Stimulated activated naive CD8-positive, alpha-beta T cell treated with anti-CD3 and anti-CD28 coated beads, Interleukin-15, Interleukin-2, amounts not matched to agents 100 U/mL and 50 U/mL, for 24 hours (primary cell): ENCODE data around the gene PRCC.

Source experiments
- ATAC-seq: fragments of 150-1000 bp; cut with Tn5 transposase; one replicate; pipeline ENCODE4 v1.10.0; 2021
- DNase-seq: peaks from one replicate; pipeline ENCODE4 v3.0.0; 2021

Gene PRCC, protein sequence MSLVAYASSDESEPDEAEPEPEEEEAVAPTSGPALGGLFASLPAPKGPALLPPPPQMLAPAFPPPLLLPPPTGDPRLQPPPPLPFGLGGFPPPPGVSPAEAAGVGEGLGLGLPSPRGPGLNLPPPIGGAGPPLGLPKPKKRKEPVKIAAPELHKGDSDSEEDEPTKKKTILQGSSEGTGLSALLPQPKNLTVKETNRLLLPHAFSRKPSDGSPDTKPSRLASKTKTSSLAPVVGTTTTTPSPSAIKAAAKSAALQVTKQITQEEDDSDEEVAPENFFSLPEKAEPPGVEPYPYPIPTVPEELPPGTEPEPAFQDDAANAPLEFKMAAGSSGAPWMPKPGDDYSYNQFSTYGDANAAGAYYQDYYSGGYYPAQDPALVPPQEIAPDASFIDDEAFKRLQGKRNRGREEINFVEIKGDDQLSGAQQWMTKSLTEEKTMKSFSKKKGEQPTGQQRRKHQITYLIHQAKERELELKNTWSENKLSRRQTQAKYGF

GRCh38 chr1:156767101-156767878, at the start of gene PRCC:
Gene PRCC (plus strand): TSS chr1:156767535. CDS start chr1:156767772, 237 bp downstream.
- DNase-seq (peak; percentile 94), ATAC-seq (peak; percentile 98)

GRCh38 chr1:156721131-156721530, 46.2 kb upstream of the PRCC start:
- ATAC-seq (no peak), DNase-seq (no peak)

- ATAC-seq (no peak), DNase-seq (no peak)
Observed at GRCh38 chr1:156721535-156721934, 45.8 kb upstream of the PRCC start.

GRCh38 chr1:156725683-156726280, 41.6 kb upstream of the PRCC start:
- peak; percentile 87 for DNase-seq
- peak; percentile 30 for ATAC-seq

DNA sequence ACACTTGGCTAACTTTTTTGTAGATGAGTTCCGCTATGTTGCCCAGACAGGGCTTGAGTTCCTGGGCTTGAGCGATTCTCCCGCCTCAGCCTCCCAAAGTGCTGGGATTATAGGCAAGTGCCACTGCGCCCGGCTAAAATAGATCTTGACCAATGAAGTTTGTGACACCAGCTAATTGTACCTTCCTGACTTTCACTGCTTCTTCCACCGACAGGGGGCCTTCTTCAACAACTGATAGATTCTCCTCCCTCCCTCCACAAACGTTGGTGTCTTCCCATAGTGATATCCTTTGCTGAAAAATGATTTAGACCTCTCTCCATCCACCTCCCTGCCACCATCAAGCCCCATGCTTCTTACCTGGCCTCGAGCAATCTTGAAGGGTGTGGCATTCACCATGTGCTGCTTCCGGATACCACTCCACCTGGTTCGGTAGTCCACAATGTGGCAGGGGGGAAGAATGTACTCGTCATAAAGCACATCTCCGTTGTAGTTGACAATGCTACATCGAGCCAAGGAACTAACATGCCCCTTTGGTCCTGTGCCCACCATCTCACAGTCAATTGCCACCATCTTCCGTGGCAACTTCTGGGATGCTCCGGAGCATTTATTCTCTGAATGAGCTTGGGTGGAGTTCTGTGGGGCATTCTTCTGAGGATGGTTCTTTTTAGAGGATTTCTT, 40.6 kb upstream of the PRCC start:
- DNase-seq (peak; percentile 69), ATAC-seq (no peak)

- ATAC-seq (no peak), DNase-seq (no peak)
Observed at GRCh38 chr1:156727492-156727891, 39.8 kb upstream of the PRCC start.

DNA sequence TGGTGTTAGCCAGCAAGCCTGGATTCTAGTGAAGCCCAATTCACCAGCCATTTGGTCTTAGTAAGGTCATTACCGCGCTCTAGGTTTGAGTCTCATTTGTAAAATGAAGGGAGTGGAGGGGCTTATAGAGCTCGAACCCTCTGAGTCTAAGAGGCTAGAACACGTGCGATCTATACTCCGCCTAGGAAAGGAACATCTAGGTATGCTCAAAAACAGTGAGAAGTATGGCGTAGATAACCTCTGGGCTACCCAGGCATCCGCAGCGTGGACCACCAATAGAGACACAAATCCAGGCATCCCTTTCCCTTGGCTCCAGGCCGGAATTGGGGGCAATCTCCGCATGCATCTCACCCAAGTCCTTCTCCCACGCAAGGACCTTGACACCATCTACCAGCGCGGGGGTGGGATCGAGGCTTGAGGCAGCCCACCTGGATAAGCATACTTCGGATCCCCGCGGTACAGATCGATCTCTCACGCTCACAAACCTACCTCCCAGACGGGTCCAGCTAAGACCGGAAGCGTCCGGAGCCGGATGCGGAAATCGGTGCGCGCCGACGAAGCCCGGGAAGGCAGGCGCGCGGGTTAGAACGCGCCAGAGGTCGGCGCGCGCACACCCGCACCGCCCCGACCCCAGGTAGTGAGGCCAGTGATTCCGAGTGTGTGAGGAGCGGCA, 39.3 kb upstream of the PRCC start, which contains the start of gene METTL25B:
Gene METTL25B, plus strand, starts transcription at position 544 of the 673 bp plus-strand sequence. CDS start 636 bp downstream, outside the sequence.
- DNase-seq (peak; percentile 85), ATAC-seq (peak; percentile 70)

- DNase-seq (peak; percentile 95), ATAC-seq (peak; percentile 94)
Observed at GRCh38 chr1:156728599-156729462, 38.5 kb upstream of the PRCC start, which contains the start of gene ISG20L2. Gene ISG20L2 (minus strand): TSS chr1:156728766. CDS start chr1:156727652, 1,114 bp downstream.

GRCh38 chr1:156733989-156734584, 33.2 kb upstream of the PRCC start:
- ATAC-seq (no peak), DNase-seq (no peak)

GRCh38 chr1:156738407-156738806, 28.9 kb upstream of the PRCC start:
- ATAC-seq = no peak

DNA sequence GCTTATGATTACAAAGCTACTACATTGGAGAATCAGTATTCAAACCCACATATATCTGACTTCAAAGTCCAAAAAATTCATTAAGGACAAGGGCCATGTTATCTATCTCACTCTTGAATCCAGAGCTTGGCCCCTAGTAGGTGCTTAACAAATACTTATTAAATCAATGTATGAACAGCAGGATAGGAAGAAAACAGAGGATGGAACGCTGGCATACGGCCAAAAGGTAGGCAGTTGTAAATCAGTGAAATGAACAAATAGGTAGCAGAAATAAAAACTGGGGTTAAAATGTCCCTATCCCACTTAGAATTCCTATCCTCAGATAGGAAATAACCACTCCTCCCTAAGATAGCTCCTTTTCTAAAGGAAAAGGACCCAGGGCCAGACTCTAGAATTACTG, 28.4 kb upstream of the PRCC start:
- DNase-seq (no peak), ATAC-seq (no peak)

More at GRCh38 chr1:156738407-156738806, 28.9 kb upstream of the PRCC start:
- DNase-seq = no peak

DNA sequence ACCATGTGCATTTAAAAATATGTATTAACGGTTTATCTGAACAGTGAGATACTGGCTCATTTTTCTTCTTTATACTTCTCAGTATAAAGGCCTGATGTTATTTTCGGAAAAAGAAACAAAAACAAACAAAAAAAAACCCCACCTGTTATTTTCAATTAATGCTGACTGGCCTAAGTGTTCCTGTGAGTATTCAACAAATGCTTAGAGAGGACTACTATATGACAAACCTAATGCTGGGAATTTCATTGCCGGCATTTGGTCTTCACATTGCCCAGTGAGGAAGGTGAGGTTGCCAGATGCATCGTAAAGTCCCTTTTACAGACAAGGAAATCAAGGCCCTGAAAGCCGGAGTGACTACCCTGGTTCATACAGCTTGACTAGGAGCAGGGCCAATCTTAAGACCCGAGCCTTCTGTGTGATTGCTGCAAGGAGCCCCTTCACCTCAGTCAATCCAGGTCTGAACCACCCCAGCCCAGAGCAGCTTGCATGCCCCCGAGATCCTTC, 27.0 kb upstream of the PRCC start:
- peak; percentile 2 for ATAC-seq
- DNase-seq = no peak

DNA sequence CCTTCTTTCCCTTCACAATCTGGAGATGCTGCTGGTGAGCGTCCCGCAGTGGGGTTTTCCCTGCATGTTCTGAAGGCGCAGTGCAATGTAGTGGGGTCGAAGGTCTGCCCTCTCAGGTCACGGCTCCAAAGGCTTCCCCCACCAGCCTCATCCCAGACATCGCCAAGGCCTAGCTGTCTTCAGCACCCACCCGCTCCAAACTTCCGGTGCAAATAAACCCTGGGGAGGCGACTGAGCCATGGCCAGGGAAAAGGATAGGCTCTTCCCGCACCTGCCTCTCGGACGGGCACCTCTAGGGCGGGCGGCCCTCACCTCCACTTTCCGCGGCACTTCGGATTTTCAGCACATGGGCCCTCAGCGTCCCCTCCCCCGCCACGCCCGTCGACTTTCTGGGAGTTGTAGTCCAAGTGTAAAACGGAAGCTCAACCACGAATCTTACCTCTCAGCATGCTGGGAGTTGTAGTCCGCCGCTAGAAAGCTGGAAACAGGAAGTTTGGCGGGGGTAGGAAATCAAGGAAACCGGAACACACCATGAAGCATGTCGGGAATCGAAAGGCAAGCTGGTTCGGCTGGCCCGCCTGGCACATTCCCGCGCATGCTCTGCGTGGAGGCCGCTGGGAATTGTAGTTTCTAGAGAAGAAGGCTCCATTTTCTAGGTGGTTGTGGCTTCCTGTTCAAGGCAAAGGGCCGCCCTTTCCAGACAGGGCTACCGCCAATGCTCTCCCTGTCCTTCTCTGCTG, 26.4 kb upstream of the PRCC start, which contains the start of gene MRPL24:
Gene MRPL24, minus strand, starts transcription at position 348 of the 740 bp plus-strand sequence. CDS start 2,384 bp downstream, outside the sequence.
- ATAC-seq (peak; percentile 90), DNase-seq (peak; percentile 95)

GRCh38 chr1:156741481-156741983, 25.8 kb upstream of the PRCC start:
- DNase-seq = peak; percentile 28
- no peak for ATAC-seq

- ATAC-seq = no peak
- DNase-seq = no peak
Observed at GRCh38 chr1:156742017-156742416, 25.3 kb upstream of the PRCC start.

DNA sequence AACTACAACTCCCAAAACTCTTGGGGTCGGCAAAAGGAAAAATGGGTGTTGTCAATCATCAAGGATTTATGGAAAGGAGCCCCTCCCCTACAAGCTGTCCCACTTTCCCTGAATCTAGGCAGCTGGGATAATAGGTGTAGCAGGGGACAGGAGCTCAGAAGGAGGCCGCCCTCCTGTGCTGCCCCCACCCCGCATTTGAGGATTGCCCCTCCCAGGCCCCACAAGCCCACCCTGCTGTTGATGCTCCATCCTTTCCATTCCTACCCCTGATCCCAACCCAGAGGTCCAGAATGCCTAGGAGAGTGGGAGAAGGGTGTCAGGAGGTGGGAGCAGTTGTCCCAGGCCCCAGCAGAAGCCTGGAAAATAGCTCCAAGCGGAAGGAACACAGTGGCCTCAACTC, 24.5 kb upstream of the PRCC start:
- DNase-seq (no peak), ATAC-seq (no peak)

DNA sequence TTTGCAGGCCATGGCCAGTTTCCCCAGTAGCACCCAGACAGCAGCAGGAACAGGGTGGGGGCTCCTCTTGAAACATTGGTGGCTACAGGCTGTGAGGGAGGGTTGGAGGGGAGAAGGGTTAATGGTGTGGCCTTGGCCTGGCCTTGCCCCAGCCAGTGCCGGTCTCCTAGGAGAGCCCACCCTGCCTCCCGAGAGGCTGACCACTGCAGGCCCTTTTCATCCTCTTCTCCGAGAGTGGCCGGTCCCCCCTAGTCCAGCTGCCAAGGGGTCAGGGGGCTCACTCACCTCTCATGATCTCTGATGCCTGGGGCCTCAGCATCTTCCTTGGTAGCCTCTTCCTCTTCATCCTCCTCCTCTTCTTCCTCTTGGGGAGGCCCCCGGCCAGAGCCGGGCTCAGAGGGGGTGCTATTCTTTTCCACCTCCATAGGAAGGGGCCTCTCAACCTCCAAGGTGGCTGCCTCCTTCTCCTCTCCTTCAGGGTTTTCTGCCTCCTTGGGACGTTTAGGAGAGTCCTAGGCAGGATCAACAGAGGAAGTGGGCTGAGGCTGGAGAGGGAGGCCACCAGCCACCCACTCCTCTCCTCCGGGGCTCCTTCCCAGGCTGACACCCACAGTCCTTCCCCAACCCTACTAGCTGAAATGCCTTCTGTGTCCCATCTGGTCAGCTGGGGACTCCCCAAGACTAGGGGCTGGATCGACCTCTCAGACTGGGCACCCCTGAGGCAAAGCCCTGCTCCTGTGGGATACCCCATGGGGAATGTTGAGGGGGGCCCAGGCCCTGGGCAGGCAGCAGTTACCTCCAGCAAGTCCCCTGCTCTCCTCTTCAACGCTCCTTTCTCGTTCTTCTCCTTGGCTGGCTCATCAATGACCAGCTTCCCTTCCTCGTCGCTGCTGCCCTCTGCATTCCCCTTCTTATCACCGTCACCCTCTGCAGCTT, 23.7 kb upstream of the PRCC start:
- DNase-seq = no peak
- ATAC-seq = no peak
